Esophagus muscularis mucosa (tissue), 4 donors: ENCODE data around the gene TM9SF3. TPM values are rescaled to one million over a fixed set of nuclear protein-coding genes. Genes with fewer than 3 reads are reported as not detected.
A peak's percentile ranks its signal among the peaks of the same experiment; 100 is the strongest.

Experiments
- DNase-seq: peaks from one replicate; pipeline ENCODE4 v3.0.0-alpha.2; 2017; ENCODE audit errors: extremely low spot score
- H3K27ac ChIP-seq, 4 donors: fragments of 200-600 bp; sonication (generic); replicated peaks in 1 of 4; 1 replicate in 3 of 4; 2 replicates in 1 of 4; pipeline ENCODE4 v1.5.1; 2016 to 2019; ENCODE audit warnings: mild to moderate bottlenecking in 1 of 4
- H3K27me3 ChIP-seq, 4 donors: fragments of 200-600 bp; sonication (generic); one replicate each; pipeline versions ENCODE4 v1.5.1 to v1.6.0; 2016 to 2019
- H3K36me3 ChIP-seq, 4 donors: fragments of 200-600 bp; sonication (generic); one replicate each; pipeline ENCODE4 v1.5.1; 2016 to 2019
- H3K4me1 ChIP-seq, 4 donors: fragments of 200-600 bp; sonication (generic); one replicate each; pipeline ENCODE4 v1.5.1; 2016 to 2019
- H3K4me3 ChIP-seq, 4 donors: fragments of 200-600 bp; sonication (generic); 1 replicate in 2 of 4; 2 replicates in 2 of 4; pipeline ENCODE4 v1.5.1; 2016 to 2019; ENCODE audit warnings: mild to moderate bottlenecking in 4 of 4, moderate library complexity in 1 of 4
- H3K9me3 ChIP-seq, 4 donors: fragments of 200-600 bp; sonication (generic); 1 replicate in 3 of 4; 2 replicates in 1 of 4; pipeline ENCODE4 v1.5.1; 2016 to 2019
- CTCF ChIP-seq, 3 experiments: fragments of 200-600 bp in 2 of 3; fragments of 450-650 bp in 1 of 3; sonication (generic) in 2 of 3; IDR thresholded peaks; one replicate each; pipeline ENCODE4 v1.5.1; 2017 to 2019; ENCODE audit warnings: antibody characterized with exemption in 3 of 3, mild to moderate bottlenecking in 2 of 3, moderate library complexity in 1 of 3
- EP300 ChIP-seq: sonication (generic); formaldehyde crosslinking; IDR thresholded peaks from one replicate; pipeline ENCODE4 v1.6.1; 2017; ENCODE audit warnings: antibody characterized with exemption
- POLR2A ChIP-seq: fragments of 450-650 bp; IDR thresholded peaks from one replicate; pipeline ENCODE4 v1.6.1; 2017; ENCODE audit warnings: antibody characterized with exemption, moderate library complexity, mild to moderate bottlenecking, low read depth
- POLR2AphosphoS5 ChIP-seq, 2 donors: sonication (generic); formaldehyde crosslinking; IDR thresholded peaks; one replicate each; pipeline ENCODE4 v1.6.1; 2017; ENCODE audit warnings: antibody characterized with exemption in 2 of 2
- WGBS: methylation state at CpG from one replicate; pipeline ENCODE4 v1.1.5; 2018; 5-methylcytosine and 5-hydroxymethylcytosine counted together
- intact Hi-C: fragments of 100-400 bp; cut with DNase I; formaldehyde crosslinking; loops from one replicate; pipeline ENCODE4 v1.15.1; 2023
- total RNA-seq, 4 donors: library from RNA; depleted of rRNA; stranded (reverse); fragments of >200 nt; gene quantifications; one replicate each; pipeline versions ENCODE4 v1.1.0 to v1.2.1, GENCODE V29; 2016

TM9SF3 gene
- total RNA-seq, 4 donors from 2014 or later = 72.0 to 110 (median 90.5) TPM

- peaks cover 0 to 22% (median 4%) of the 10 kb centered on the region in 4 donors for H3K27me3 ChIP-seq
- WGBS = under 1% methylated on average over 21 of the region's 65 CpGs
- H3K27ac ChIP-seq = no peak overlapping the region
- intact Hi-C loops = loop anchor here (2.0 to 5.0 kb wide), 2 partner anchors 116 to 135 kb away; no protein-coding TSS in a partner anchor
- TF ChIP-seq POLR2A (no peak), CTCF (IDR thresholded peaks at IDR 0.05) (no peak), EP300 (no peak), POLR2AphosphoS5 (IDR thresholded peaks at IDR 0.05) (no peak)
- no peaks in the 10 kb centered on the region for H3K9me3 ChIP-seq
- H3K4me3 ChIP-seq = peak overlapping the region; percentile 59 to 74 (median 60)
- DNase-seq = peak; percentile 79
- peaks cover 25 to 27% (median 26%) of the 10 kb centered on the region in 4 donors for H3K4me1 ChIP-seq
- no peaks in the 10 kb centered on the region for H3K36me3 ChIP-seq
These were observed 74.1 kb downstream of the TM9SF3 start for GRCh38 chr10:96512524-96513304.

GRCh38 chr10:96511044-96511945, 75.5 kb downstream of the TM9SF3 start:
- 75% methylated on average over 7 of the region's 7 CpGs for WGBS
- intact Hi-C loops = loop anchor here (5.0 kb wide), 1 partner anchor 134 kb away; no protein-coding TSS in a partner anchor

GRCh38 chr10:96509017-96509641, 77.7 kb downstream of the TM9SF3 start:
- H3K27ac ChIP-seq = no peak overlapping the region
- H3K4me3 ChIP-seq = no peak overlapping the region
- DNase-seq = peak; percentile 75
- peaks cover 21% of the 10 kb centered on the region in 4 donors for H3K4me1 ChIP-seq
- peaks cover 0 to 22% (median 4%) of the 10 kb centered on the region in 4 donors for H3K27me3 ChIP-seq
- H3K9me3 ChIP-seq = no peaks in the 10 kb centered on the region
- WGBS = 77% methylated on average over 3 of the region's 3 CpGs
- intact Hi-C loops = no loop called here
- no peaks in the 10 kb centered on the region for H3K36me3 ChIP-seq
- TF ChIP-seq CTCF (IDR thresholded peaks at IDR 0.05) (no peak), EP300 (no peak), POLR2AphosphoS5 (IDR thresholded peaks at IDR 0.05) (no peak), POLR2A (no peak)

More at GRCh38 chr10:96511044-96511945, 75.5 kb downstream of the TM9SF3 start:
- H3K36me3 ChIP-seq = no peaks in the 10 kb centered on the region
- no peaks in the 10 kb centered on the region for H3K9me3 ChIP-seq
- H3K27me3 ChIP-seq = peaks cover 0 to 22% (median 4%) of the 10 kb centered on the region in 4 donors
- H3K27ac ChIP-seq = no peak overlapping the region
- TF ChIP-seq POLR2A (no peak), CTCF (IDR thresholded peaks at IDR 0.05) (peak in 2 of 3 experiments; percentile 35 to 52), POLR2AphosphoS5 (IDR thresholded peaks at IDR 0.05) (no peak)
- peak; percentile 86 for DNase-seq
- H3K4me3 ChIP-seq = no peak overlapping the region
- H3K4me1 ChIP-seq = peaks cover 25 to 27% (median 26%) of the 10 kb centered on the region in 4 donors

DNA sequence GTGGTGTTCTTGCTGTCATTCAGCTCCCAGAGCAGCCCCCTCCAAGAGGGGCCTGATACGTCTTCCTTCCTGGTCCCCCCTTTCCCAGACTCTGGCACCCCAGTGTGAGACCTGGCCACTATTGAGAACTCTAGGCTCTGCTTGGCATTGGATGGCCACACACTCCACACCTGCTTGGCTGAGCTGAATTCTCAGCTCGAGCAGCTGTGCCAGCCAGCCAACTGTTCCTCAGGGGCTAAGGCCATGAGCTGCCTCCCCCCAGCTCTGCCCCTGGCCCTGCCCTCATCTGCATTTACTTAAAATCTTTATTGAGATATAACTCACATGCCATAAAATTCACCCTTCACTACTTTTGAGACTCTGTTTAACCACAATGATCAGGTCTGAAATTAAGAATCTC, 79.8 kb downstream of the TM9SF3 start:
- Histone ChIP-seq H3K27ac (no peak overlapping the region), H3K9me3 (no peaks in the 10 kb centered on the region), H3K4me1 (peaks cover 0 to under 1% (median under 1%) of the 10 kb centered on the region in 4 donors), H3K4me3 (no peak overlapping the region), H3K36me3 (no peaks in the 10 kb centered on the region), H3K27me3 (peaks cover 0 to 9% (median 0%) of the 10 kb centered on the region in 4 donors)
- no peak for TF ChIP-seq EP300
- no peak for TF ChIP-seq POLR2A
- no peak for TF ChIP-seq POLR2AphosphoS5 (IDR thresholded peaks at IDR 0.05)
- no peak for TF ChIP-seq CTCF (IDR thresholded peaks at IDR 0.05)
- WGBS = 90% methylated on average over 2 of the region's 2 CpGs
- intact Hi-C loops = no loop called here
- peak; percentile 87 for DNase-seq
